Tibial nerve (tissue), 4 donors: ENCODE data around the gene CYP26B1. TPM values are rescaled to one million over a fixed set of nuclear protein-coding genes. Genes with fewer than 3 reads are reported as not detected.

ENCODE experiments used
- DNase-seq, 2 donors: peaks; one replicate each; pipeline ENCODE4 v3.0.0-alpha.2; 2019; ENCODE audit warnings: low spot score in 2 of 2
- H3K27ac ChIP-seq, 4 donors: fragments of 200-600 bp; sonication (generic) in 3 of 4; one replicate each; pipeline ENCODE4 v1.5.1; 2017 to 2019; ENCODE audit warnings: mild to moderate bottlenecking in 1 of 4
- H3K27me3 ChIP-seq, 2 donors: fragments of 200-600 bp; sonication (generic) in 1 of 2; one replicate each; pipeline versions ENCODE4 v1.5.1 to v1.6.0; 2017 to 2019
- H3K36me3 ChIP-seq, 3 donors: fragments of 200-600 bp; sonication (generic); one replicate each; pipeline ENCODE4 v1.5.1; 2018 to 2019
- H3K4me1 ChIP-seq, 4 donors: fragments of 200-600 bp; sonication (generic) in 3 of 4; one replicate each; pipeline ENCODE4 v1.5.1; 2017 to 2019
- H3K4me3 ChIP-seq, 4 donors: fragments of 200-600 bp; sonication (generic) in 3 of 4; one replicate each; pipeline ENCODE4 v1.5.1; 2017 to 2019; ENCODE audit warnings: mild to moderate bottlenecking in 1 of 4, moderate library complexity in 1 of 4
- H3K9me3 ChIP-seq, 4 donors: fragments of 200-600 bp; sonication (generic) in 3 of 4; one replicate each; pipeline ENCODE4 v1.5.1; 2017 to 2019
- EP300 ChIP-seq, 2 donors: sonication (generic); formaldehyde crosslinking; IDR thresholded peaks; one replicate each; pipeline ENCODE4 v1.6.1; 2017; ENCODE audit warnings: antibody characterized with exemption in 2 of 2, mild to moderate bottlenecking in 1 of 2
- POLR2A ChIP-seq, 2 donors: fragments of 450-650 bp; IDR thresholded peaks; one replicate each; pipeline ENCODE4 v1.6.1; 2017; ENCODE audit warnings: antibody characterized with exemption in 2 of 2, mild to moderate bottlenecking in 2 of 2, moderate library complexity in 2 of 2
- WGBS, 2 donors: methylation state at CpG; one replicate each; pipeline ENCODE4 v1.1.5; 2018; 5-methylcytosine and 5-hydroxymethylcytosine counted together
- total RNA-seq, 4 donors: library from RNA; depleted of rRNA; stranded (reverse); fragments of >200 nt; gene quantifications; one replicate each; pipeline ENCODE4 v1.1.0, GENCODE V29; 2016
- TF ChIP-seq, protein P1 (sequence below), 5 experiments: fragments of 200-600 bp in 3 of 5; fragments of 450-650 bp in 2 of 5; sonication (generic) in 3 of 5; IDR thresholded peaks; one replicate each; pipeline ENCODE4 v1.5.1; 2016 to 2019; ENCODE audit warnings: antibody characterized with exemption in 5 of 5, mild to moderate bottlenecking in 3 of 5, moderate library complexity in 2 of 5

CYP26B1 gene
- total RNA-seq, 4 donors from 2014 or later, result 14.4 to 37.7 (median 34.2) TPM

DNA sequence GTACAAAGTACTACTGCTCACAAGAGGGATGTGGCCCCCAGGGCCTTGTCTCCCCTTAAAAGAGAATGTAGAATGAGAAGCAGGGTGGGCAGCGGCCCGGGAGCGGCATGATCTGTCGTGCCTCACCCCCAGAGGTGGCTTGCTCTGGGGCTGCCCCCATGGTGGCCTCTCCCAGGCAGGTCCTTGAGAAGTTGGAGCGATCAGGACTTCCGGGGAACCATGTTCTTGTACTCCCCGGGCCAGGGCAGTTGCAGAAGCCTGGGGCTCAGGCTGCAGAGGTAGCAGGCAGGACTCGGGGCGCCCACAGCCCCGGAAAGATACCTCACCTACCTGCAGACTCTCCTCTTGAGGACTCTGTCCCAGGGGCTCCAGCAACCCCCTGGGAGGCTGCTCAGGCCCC, 62.6 kb downstream of the CYP26B1 start:
- 93 to 95% methylated on average over 10 of the region's 10 CpGs for WGBS, 2 donors
- no peak overlapping the region for H3K4me3 ChIP-seq
- TF ChIP-seq POLR2A (IDR thresholded peaks at IDR 0.05) (no peak), EP300 (IDR thresholded peaks at IDR 0.05) (no peak)
- TF ChIP-seq, protein P1, sequence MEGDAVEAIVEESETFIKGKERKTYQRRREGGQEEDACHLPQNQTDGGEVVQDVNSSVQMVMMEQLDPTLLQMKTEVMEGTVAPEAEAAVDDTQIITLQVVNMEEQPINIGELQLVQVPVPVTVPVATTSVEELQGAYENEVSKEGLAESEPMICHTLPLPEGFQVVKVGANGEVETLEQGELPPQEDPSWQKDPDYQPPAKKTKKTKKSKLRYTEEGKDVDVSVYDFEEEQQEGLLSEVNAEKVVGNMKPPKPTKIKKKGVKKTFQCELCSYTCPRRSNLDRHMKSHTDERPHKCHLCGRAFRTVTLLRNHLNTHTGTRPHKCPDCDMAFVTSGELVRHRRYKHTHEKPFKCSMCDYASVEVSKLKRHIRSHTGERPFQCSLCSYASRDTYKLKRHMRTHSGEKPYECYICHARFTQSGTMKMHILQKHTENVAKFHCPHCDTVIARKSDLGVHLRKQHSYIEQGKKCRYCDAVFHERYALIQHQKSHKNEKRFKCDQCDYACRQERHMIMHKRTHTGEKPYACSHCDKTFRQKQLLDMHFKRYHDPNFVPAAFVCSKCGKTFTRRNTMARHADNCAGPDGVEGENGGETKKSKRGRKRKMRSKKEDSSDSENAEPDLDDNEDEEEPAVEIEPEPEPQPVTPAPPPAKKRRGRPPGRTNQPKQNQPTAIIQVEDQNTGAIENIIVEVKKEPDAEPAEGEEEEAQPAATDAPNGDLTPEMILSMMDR (IDR thresholded peaks at IDR 0.05), result no peak
- H3K27me3 ChIP-seq, result no peaks in the 10 kb centered on the region
- H3K36me3 ChIP-seq, result no peaks in the 10 kb centered on the region
- no peak overlapping the region for H3K27ac ChIP-seq
- H3K4me1 ChIP-seq, result no peaks in the 10 kb centered on the region
- DNase-seq, result no peak
- H3K9me3 ChIP-seq, result peaks cover 0 to 6% (median 0%) of the 10 kb centered on the region in 4 donors

DNA sequence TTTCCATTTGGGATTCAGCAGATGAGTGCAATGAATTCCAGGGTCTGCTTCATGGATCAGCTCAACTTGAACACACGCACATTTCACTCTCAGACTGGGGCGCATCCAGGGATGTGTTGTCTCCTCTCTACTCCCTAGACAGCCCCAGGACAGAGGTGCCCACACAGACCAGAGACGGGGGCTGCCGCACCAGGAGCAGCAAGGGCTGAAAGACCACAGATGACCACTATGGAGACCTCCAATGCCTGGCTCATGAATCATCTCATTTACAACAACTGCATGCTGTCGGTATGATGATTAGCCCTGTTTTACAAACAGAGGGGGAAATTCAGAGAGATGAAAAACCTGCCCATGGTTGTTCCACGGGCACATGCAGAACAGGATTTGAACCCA, 63.1 kb downstream of the CYP26B1 start:
- no peak for TF ChIP-seq POLR2A (IDR thresholded peaks at IDR 0.05)
- TF ChIP-seq, protein P1 (IDR thresholded peaks at IDR 0.05), result no peak
- TF ChIP-seq EP300 (IDR thresholded peaks at IDR 0.05), result no peak
- WGBS, 2 donors, result 31 to 63% methylated on average over 6 of the region's 6 CpGs
- no peak overlapping the region for H3K4me3 ChIP-seq
- DNase-seq, result no peak
- no peaks in the 10 kb centered on the region for H3K36me3 ChIP-seq
- no peaks in the 10 kb centered on the region for H3K4me1 ChIP-seq
- H3K27me3 ChIP-seq, result no peaks in the 10 kb centered on the region
- peaks cover 0 to 6% (median 0%) of the 10 kb centered on the region in 4 donors for H3K9me3 ChIP-seq
- H3K27ac ChIP-seq, result no peak overlapping the region

DNA sequence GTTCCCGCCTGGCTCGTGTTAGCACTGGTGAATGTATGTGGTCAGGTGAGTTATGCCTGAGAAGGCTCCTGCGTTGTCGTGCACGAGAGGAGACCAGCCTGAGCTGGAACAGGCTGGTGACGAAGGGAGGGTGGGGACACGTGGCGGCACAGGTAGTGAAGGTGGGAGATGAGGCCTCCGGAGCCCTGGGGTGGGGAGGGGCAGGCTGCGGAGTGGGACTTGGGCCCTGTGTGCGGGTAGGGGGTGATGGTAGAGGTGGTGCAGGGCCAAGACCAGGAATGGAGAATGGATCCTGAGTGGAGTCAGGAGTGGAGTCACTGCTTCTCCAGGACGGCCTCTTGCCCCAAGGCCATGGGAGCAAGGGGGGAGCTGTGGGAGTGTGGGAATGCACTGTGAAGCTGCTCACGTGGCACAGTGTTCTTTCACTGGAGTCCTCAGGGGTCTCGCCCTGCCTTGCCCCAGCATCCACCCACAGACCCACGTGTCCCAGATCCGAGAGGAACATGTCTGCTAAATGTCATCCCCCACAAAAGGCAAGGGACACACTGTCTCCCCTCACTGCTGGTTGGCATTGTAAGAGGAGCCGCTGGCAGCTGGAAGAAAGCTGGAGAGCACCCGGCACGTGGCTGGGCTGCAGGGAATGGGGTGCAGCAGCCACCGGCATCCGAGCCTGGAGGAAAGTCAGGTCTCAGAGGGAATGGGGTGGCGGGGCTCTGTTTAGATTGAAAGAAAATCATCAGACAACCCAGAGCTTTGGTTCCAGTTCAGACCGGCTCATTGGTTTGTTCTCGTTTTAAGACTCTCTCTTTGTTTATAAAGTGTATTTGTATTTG, 63.7 kb downstream of the CYP26B1 start:
- Histone ChIP-seq H3K27ac (no peak overlapping the region), H3K27me3 (no peaks in the 10 kb centered on the region), H3K9me3 (peaks cover 0 to 6% (median 0%) of the 10 kb centered on the region in 4 donors), H3K36me3 (no peaks in the 10 kb centered on the region), H3K4me1 (no peaks in the 10 kb centered on the region), H3K4me3 (no peak overlapping the region)
- DNase-seq, result no peak
- 59 to 61% methylated on average over 24 of the region's 24 CpGs for WGBS, 2 donors
- no peak for TF ChIP-seq POLR2A (IDR thresholded peaks at IDR 0.05)
- no peak for TF ChIP-seq EP300 (IDR thresholded peaks at IDR 0.05)
- TF ChIP-seq, protein P1 (IDR thresholded peaks at IDR 0.05), result no peak

DNA sequence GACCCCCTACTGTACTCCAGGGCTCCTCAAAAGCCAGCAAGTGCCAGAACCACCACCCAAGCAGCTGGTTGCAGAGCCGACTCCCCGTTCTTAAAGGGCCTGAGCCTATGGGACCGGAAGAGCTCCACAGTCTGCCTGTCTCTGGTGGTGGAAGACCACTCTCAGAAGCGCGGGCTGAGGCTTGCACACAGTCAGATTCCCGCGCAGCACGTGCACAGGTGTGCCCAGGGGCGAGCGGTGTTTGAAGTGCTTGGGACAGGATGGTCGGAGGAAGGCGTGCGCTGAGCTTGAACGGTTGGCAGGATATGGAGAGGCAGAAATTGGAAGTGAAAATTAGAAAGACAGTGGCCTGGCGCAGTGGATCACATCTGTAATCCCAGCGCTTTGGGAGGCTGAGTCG, 64.8 kb downstream of the CYP26B1 start:
- Histone ChIP-seq H3K4me3 (no peak overlapping the region), H3K9me3 (peaks cover 0 to 6% (median 0%) of the 10 kb centered on the region in 4 donors), H3K27ac (no peak overlapping the region), H3K4me1 (no peaks in the 10 kb centered on the region), H3K36me3 (no peaks in the 10 kb centered on the region), H3K27me3 (no peaks in the 10 kb centered on the region)
- TF ChIP-seq POLR2A (IDR thresholded peaks at IDR 0.05), result no peak
- TF ChIP-seq, protein P1 (IDR thresholded peaks at IDR 0.05), result no peak
- TF ChIP-seq EP300 (IDR thresholded peaks at IDR 0.05), result no peak
- WGBS, 2 donors, result 91 to 93% methylated on average over 17 of the region's 17 CpGs
- DNase-seq, result no peak

DNA sequence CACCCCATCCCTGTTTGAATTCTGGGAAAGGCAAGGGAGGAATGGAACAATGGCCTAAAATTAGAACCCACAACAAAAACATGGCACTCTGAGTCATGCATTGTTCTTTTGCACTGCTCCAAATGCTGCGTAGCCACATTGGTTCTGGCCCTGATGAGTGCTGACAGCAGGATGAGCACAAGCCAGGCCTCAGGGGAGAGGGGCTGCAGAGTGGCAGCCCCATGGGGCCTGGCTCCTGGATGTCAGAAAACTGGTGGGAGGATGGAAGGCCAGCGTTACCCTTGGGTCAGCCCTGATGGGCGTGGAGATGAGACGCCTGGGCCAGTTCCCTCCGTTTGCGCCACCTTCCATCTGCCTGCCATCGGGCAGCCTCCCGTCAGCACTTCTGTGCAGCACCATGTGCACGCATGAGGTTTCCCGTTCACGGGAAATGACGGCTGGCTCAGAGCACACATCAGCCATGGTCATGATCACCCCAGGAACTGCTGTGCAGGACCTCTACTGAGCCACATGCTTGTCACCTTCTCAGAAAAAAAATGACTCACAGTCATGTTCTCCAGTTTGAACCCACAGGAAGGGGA, 65.6 kb downstream of the CYP26B1 start:
- H3K27ac ChIP-seq, result no peak overlapping the region
- H3K4me3 ChIP-seq, result no peak overlapping the region
- 92 to 93% methylated on average over 12 of the region's 12 CpGs for WGBS, 2 donors
- no peaks in the 10 kb centered on the region for H3K4me1 ChIP-seq
- no peaks in the 10 kb centered on the region for H3K36me3 ChIP-seq
- H3K9me3 ChIP-seq, result peaks cover 0 to 5% (median 0%) of the 10 kb centered on the region in 4 donors
- DNase-seq, result no peak
- H3K27me3 ChIP-seq, result no peaks in the 10 kb centered on the region
- no peak for TF ChIP-seq EP300 (IDR thresholded peaks at IDR 0.05)
- no peak for TF ChIP-seq POLR2A (IDR thresholded peaks at IDR 0.05)
- TF ChIP-seq, protein P1 (IDR thresholded peaks at IDR 0.05), result no peak
